SKM-1 treated with dmso at 0.1 percent for 144 hours (cell line): ENCODE data around the gene LSAMP.

Experiments used
- DNase-seq: peaks from one replicate; lab custom pipeline; 2025; ENCODE audit not compliant: unreplicated experiment; lab: John Stamatoyannopoulos, UW

LSAMP gene

DNA sequence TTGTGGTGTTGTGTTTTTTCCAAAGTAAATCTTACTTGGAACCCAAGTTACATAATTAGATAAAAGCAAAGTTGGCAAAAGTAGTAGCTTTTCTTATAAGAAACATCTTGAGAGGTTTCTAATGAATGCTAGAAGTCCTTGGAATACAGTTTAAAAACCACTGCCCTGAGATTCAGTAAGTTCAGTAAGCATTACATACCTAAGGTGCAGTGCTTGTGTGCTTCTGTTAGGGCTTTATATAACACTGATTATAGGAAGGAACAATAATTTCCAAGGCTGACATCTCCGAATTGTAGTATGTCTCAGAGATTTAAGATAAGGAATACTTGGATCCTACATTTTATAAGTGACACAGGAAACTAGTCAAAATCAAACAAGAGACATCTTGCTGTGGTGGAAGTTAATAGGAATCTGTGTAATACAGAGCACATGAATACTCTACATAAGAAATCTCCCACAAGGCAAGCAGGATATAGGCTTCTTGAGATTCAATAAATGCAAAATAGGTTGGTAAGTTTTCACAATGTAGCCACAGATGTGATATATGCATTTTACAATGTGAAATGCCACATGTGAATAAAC is 268.2 kb downstream of the LSAMP start:
- DNase-seq = no peak

DNA sequence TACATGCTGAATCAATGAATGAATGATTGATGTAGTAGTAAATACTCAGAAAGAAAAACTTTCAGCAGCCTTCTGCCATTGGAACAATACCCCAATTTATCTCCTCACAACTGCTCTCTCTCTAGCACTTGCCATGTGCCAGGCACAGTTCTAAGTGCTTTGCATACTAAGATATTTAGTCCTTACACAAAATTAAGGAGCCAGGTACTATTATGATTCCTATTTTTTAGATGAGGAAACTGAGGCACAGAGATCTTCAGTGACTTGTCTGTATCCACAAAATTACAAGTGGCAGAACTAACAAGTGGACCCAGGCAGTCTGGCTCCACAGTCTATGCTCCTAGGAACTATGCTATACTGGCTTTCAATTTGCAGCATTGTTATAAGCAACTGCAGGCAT is 279.2 kb downstream of the LSAMP start:
- DNase-seq = no peak

DNA sequence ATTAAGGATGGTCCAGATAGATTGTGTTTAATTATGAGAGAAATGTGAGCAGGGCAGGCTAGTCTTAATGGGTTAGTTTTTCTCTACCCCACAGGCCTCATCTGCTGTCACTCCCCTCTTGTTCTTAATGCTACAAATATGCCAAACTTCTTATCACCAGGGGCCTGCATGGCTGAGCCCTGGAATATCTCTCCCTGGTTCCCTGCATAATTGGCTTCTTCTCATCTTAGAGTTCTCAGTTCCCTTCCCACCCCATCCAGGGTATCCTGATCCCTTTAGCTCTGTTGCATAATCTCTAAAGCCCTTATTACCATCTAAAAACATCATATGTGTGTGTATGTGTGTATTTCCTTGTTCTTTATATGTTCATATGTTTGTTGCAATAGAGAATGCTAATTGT is 279.6 kb downstream of the LSAMP start:
- DNase-seq = no peak

DNA sequence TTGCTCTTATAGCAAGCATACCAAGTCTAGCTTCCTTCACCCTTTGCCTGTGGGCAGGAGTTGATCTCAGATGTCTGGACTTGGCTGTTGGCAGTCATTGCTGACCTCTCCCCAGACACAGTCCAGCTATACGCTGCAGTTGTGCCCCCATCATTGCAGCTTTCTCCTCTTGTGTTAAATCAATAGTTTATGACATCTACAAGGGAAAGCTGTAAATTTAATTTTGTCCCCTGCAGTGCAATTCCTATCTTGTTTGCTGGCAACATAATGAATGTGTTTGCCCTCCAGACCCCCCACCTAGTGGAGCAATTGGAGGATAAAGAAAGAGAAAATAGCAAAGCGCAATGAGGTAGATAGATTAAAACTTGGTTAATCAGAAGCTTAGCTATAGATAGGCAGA is 280.2 kb downstream of the LSAMP start:
- no peak for DNase-seq

DNA sequence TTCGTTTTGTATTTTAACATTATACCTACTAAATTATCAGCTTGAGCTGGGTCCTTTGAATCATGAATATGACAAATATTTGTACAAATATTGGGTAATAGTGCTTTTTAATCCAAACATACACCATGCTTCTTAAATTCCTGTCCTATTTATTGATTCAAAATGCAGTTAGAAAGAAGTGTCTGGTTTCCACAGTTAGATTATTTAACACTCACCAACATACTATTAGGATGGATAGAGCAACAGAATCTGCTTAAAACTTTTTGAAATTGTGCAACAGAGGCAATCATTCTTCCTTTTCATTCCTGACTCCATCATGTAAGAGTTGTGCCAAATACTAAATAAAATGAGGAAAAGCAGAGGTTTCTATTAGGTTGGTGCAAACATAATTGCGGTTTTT is 281.2 kb downstream of the LSAMP start:
- no peak for DNase-seq

DNA sequence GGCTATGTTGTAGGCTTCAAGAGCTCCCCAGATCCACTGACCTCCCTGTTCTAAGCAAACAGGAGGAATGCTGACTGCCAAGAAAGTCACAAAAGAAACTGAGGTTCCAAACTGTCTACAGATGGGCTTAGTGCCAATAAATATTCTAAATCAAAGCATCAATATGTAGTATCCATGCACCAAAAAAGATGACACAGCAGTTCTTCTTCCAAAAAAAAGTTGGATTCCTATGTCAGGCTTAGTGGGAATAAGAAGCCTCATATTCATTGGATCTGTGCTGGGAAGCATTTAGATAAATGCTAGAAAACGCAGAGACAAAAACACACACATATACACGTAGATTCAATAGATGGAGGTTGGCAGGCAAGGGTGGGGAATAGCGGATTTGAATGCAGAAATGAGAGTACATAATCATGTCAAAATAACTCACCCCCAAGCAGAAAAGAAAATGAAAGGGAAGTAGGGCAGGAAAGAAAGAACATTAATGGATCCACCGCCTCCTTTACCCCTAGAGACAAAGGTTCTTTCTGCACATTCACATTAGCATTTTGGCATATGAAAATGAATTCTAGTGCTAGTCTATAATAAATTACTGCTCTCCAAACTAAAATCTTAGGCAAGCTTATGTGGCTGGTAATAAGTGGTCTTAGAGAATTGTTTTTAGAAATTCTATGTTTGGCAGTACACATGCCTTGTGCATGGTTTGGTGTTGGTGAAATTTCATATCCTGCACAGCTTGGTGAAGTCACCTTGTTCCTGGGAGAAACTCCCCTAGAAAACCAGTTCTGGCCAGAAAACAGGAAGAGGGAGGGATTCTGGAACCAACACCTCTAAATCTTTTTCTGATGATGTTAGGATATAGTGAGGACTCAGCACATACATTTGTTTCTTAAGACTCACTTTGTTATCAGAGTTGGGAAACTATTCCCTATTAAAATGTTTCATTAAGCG is 283.4 kb downstream of the LSAMP start:
- DNase-seq = no peak

DNA sequence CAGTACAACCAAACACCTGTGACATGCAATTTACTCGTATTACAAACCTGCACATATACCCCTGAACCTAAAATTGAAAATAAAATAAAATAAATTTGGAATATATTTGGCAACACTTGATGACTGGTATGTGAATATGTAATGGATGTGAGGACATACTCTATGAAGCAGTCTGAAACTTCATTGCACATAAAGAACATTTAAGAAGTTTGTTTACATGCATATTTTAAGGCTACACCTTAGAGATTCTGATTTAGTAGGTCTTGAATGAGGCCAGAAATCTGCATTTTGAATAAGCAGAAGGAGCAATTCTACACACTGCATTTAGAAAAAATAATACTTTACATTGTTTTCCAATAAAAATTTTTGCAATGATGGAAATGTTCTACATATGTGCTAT is 284.7 kb downstream of the LSAMP start:
- no peak for DNase-seq

DNA sequence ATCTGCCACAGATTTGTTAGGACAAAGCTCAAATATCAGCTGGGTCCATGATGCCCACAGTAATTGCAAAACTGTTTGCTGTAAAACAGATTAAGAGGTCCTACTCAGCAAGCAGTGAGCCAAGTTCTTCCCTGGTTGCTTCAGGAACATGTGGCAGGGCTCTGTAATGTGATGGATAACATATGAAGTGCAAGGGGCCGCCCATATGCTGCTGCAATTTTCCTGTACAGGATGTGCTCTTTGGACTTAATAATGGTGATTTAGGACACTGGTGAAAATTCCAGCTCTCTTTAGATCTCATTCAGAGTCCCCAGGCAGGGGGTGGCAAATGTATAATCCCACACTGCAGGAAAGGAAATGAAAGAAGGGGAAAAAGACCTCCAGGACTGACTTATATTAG is 289.4 kb downstream of the LSAMP start:
- no peak for DNase-seq

DNA sequence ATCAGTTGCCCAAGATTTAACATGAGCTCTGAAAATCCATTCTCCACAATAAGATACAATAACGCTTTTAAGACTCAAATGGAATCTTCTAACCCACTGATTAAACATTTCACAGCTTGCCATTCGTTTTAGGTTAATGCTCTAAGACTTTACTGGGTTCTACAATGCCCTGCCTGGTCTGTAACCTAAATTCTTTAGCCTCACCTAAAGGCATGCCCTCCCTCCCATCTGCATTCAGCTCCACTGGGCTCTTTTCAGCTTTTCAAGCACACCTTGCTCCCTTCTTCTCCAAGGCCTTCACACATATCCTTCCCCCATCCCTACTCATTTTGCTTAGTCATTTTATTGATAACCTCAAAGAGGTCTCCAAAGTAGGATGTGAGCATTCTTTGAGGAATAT is 290.9 kb downstream of the LSAMP start:
- no peak for DNase-seq

DNA sequence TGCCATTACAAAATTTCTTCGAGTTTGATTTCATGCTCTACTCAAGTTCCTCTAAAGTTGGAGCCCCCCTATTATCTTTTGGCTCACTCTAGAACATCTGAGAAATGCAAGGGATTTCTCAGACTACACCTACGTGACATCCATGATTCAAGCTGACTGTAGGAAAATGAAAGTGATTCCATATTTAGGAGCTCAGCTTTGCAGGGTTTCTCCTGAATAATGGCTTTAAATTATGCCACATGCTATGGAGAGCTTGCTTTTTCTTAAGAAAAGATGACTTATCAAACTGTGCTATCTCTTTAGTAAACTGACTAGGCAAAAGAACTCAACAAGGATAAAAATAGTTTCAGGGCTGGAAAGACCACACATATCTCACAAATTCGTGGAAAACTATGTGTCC is 292.1 kb downstream of the LSAMP start:
- no peak for DNase-seq

DNA sequence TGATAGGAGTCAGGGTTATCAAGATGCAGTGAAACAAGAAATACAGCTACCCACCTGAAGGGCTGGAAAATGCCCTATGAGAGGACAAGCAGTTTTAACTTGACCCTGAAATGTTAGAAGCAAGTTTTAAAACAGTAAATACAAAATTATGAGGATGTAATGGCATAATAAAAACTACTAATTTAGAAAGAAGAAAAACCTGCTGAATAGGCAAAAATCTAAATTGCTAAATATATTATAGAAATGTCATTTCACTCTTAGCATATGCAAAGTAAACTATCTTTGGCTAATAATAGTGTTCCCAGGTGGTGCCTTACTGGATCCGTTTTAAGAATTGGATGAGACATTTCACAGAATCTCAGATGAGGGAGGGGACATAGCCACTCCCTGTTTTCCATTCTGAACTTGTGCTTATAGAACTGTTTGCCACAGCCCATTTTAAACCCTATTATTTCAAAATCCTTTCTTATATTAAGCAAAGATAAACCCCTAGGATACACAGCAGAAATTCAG is 294.6 kb downstream of the LSAMP start:
- no peak for DNase-seq

DNA sequence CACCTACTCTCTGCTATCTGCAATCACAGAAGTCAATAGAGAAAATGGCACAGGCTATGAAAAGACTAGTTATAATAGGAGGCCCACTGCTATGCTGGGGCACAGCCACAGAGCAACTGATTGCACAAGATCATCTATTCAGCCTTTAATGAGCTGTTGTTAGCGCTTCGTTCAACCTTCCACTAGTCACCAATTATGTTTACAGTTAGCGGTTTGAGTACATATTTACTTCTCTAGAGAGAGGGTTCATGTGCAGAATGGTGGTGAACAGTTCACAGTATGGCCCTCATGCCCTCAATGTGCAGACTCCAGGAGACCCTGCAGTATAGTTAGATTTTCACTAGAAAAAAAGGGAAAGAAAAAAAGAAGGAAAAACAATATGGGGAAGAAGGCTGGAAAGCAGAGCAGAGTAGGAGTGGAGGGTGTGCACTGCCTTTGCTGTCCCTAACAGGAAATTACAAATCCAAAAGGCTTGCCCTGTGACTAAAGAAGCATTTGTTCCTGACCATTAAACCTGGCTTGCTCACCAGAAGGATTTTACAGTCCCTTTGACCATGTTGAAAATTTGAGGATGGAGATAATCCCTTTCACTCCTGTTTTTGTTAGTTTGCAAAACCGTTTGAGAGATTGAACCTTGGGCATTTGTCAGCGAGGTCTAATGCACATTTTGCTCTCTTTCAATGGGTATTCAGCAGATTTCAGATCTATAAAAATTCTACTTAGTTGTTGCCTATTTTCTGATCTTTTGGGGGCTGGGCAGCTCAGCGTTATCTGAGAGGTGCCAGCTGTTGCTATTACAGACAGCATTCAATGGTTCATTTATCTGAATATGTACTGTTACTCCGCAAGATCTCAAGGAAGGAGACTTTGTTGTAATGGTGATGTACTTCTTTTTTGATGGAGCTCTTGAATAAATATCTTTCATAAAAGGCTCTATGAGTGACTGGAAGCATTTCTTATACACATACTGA is 296.1 kb downstream of the LSAMP start:
- no peak for DNase-seq

DNA sequence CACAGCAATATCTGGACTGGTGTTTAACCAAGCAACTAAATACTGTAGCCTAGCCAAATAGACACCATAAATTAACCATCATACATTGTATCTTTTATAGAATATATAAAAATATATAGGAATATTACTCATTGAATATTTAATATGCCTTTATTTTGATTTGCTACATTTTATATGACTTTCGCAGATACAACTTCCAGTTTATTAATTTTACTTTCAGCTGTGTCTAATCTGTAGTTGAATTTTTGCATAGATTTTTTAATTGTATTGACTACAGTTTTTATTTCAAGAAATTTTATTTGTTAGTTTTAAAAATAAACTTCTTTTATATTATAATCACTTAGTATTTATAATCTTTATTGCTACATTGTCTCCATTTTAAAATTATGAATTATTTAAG is 299.7 kb downstream of the LSAMP start:
- no peak for DNase-seq

DNA sequence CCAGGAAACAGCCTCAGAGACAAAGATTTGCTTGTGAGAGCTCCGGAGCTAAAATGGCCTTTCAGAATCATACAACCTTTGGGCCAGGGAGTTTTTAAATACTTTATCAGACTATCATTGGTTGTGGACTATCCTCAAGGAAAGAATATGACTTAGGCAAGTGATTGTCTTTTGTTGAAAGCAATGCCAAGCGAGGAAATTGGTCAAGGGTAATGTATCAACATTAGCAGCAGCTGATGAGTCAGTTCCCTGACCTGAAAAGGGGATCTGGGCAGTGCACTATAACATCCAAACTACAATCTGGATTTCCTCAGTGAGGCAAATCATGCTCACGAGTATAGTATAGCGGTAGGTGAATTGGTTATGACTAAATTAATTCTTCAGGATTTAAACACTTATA is 303.6 kb downstream of the LSAMP start:
- DNase-seq = no peak

DNA sequence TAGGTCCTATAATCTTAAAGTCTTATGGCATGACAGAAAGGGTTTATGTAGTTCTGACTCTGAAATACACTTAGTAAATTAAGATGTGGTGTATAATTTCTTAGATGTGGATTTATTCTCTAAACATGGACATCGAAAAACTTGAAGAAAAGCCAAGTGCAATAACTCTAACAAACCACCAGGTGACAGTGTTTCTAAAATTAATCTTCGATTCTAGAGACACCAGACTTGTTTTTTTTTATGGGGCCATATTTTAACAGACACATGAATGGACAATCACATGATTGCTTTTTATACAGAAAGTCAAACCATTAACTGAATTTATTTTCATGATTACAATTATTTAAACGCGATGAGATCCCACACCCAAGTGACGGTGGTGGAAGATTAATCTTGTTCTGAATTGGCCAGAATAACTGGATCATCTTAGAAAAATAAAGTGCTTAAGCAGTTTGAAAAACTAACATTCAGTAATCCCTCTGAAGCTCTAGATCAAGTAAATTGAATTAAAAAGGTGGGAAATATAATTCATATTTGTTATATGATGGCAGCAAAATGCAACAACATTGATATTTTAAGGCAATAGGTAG is 305.1 kb downstream of the LSAMP start:
- DNase-seq = peak; percentile 31

DNA sequence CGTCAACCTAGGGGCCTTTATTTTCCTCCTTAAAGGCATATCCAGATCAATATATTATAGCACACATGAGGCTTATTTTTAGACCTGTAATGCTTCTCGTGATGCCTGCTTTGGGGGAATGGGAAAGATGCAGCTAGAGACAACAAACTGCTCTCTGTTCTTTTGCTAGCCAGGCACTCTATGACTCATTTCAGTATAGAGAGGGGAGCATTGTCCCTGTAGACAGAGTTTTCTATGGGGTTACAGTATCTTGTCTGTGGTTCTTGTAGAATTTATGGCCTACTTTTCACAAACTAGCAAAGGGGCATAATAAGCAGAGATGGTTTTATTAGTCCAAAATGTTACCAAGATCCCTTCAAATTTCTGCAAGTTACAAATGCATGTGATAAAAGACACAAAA is 305.6 kb downstream of the LSAMP start:
- DNase-seq = no peak

DNA sequence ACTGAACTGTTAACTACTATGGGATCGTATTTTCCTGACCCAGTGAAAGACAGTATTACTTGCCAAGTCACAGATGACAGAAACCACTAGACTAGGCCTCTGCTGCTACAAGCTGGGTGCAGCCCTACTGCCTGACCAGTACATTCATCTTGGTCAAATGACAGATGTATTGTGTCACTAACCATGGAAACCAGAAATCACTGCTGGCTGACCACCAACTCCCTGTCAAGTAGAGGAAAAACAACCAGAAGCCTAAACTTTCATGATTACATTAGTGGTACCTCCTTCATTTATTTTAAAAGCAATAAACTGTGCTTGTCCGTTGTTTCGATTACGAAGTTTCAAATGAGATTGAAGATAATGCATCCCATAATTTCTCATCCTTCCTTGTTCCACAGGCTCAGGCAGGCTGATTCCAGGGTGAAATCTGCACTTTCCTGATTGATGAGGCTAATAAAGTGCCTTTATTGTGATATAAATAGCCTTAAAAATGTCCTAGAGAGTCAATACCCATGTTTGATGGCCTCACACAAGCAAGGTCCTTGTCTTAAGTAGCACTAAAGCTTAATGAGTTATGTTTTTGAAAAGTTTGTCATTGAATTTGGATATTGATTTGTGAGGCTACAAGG is 309.7 kb downstream of the LSAMP start:
- no peak for DNase-seq

DNA sequence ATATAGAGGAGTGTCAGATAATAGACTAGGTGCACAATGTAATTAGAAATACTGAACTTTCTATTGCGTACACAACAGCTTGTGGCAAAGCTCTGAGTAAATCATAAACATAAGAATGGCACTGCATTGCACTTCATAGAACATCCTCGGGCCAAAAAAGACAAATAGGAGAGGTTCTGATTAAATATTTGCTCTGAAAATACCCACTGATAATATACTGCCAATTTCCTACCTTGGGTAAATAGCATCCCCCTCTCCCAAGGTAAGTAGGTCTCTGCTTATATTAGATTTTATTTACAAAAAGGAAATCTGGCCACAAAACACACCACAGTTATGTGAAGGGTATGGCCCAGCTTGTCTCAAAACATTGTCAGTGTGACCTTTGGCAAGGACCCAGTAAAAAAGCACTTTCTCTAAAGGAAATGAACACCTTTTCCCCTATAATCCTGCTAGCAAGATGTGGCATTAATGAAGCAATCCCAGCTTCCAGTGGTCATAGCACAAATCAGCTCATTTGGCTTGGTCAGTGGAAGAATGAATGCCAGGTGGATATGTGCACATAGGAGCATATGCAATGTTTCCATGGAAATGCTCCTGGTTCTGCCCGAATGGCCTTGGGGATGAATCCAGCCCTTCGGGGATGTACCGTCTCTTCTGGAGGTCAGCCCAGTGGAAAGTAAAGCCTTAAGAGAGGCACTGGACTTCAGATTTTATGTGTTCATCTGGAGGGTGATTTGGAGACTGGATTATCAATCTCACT is 315.9 kb downstream of the LSAMP start:
- DNase-seq = no peak

DNA sequence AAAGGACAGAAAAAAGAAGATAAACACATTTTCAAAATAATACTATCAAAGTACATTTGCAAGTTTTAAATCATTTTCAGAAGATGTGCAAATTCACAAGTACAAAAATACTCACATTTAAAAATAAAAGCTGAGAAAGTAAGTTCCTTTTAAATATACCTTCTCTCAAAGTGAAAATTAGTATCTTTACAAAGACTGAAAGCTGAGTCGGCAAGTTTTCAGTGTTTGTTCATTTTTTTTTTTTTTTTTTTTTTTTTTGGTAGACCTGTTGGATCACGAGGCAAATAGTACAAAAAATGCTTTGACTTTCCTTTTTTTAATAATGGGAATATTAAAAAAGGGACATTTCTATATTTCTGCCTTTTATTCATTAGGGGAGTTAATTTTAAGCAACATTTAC is 317.8 kb downstream of the LSAMP start:
- no peak for DNase-seq

DNA sequence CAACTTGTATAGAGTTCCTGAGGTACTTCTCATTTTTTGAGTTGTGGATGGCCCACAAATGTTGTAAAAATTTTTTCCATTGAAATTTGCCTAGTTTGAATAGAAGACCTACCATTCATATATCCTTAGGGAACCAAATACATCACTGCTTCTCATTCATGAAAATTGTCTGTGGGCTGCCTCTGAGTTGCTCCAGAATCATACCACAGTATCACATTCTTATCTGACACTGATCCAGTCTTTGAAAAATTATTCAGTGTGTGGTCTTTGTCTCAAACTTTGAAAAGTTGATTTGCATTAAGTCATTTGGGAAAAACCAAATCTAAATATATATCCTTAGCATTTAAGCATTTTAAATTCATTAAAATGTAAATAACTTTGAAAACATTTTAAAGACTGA is 321.1 kb downstream of the LSAMP start:
- no peak for DNase-seq
